Breast epithelium (tissue), 3 donors: ENCODE measurements around the gene KYAT1.
A peak's percentile ranks its signal among the peaks of the same experiment; 100 is the strongest.

Source experiments
- POLR2A ChIP-seq: fragments of 450-650 bp; IDR thresholded peaks from one replicate; pipeline ENCODE4 v1.6.1; 2016; ENCODE audit warnings: antibody characterized with exemption, mild to moderate bottlenecking, moderate library complexity
- POLR2AphosphoS5 ChIP-seq, 3 donors: sonication (generic); formaldehyde crosslinking; IDR thresholded peaks; one replicate each; pipeline ENCODE4 v1.6.1; 2017; ENCODE audit warnings: antibody characterized with exemption in 3 of 3
- TF ChIP-seq, protein P1 (sequence below), 3 donors: fragments of 450-650 bp; IDR thresholded peaks; one replicate each; pipeline ENCODE4 v1.5.1; 2016 to 2017; ENCODE audit warnings: antibody characterized with exemption in 3 of 3, mild to moderate bottlenecking in 3 of 3, moderate library complexity in 3 of 3

GRCh38 chr9:128927731-128928411 is 46.1 kb upstream of the KYAT1 start:
- TF ChIP-seq POLR2A (no peak), POLR2AphosphoS5 (IDR thresholded peaks at IDR 0.05) (peak in 2 of 3 donors; percentile 19 to 45)
- TF ChIP-seq, protein P1, sequence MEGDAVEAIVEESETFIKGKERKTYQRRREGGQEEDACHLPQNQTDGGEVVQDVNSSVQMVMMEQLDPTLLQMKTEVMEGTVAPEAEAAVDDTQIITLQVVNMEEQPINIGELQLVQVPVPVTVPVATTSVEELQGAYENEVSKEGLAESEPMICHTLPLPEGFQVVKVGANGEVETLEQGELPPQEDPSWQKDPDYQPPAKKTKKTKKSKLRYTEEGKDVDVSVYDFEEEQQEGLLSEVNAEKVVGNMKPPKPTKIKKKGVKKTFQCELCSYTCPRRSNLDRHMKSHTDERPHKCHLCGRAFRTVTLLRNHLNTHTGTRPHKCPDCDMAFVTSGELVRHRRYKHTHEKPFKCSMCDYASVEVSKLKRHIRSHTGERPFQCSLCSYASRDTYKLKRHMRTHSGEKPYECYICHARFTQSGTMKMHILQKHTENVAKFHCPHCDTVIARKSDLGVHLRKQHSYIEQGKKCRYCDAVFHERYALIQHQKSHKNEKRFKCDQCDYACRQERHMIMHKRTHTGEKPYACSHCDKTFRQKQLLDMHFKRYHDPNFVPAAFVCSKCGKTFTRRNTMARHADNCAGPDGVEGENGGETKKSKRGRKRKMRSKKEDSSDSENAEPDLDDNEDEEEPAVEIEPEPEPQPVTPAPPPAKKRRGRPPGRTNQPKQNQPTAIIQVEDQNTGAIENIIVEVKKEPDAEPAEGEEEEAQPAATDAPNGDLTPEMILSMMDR (IDR thresholded peaks at IDR 0.05) = peak; percentile 79 to 95 (median 85)
